ENCODE data around the gene KRTAP12-2.
"Not testable (repeated sequence)": the region's sequence is repeated elsewhere in the genome, so short reads cannot be mapped to it uniquely, and the experiment has no call there.

KRTAP12-2 gene

GRCh38 chr21:44701541-44701940 lies 34.8 kb upstream of the KRTAP12-2 start:
- H3K4me3 ChIP-seq (ENCODE audit: low read depth, low read length): no peak overlapping the region
- no peak for TF ChIP-seq CTCF (IDR thresholded peaks at IDR 0.05; ENCODE audit: insufficient read depth, low read depth, low read length, missing control alignments)
- DNase-seq (ENCODE audit: low read depth): no peak

DNA sequence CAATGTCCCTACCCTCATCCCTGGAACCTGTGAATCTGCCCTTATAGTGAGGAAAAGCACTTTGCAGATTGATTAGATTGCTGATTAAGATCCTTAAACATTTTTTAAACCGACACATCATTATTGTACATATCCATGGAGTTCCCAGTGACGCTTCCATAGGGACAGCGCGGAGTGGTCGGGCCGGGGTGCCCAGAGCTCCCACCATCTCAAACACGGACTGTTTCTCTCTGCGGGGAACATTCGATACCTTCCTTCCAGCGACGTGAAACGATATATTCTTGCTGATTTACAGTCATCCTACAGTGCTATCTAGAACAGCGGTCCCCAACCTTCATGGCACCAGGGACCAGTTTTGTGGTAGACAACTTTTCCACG lies 34.3 kb upstream of the KRTAP12-2 start:
- no peak for TF ChIP-seq CTCF (IDR thresholded peaks at IDR 0.05; ENCODE audit: insufficient read depth, low read depth, low read length, missing control alignments)
- no peak overlapping the region for H3K4me3 ChIP-seq (ENCODE audit: low read depth, low read length)
- no peak for DNase-seq (ENCODE audit: low read depth)

DNA sequence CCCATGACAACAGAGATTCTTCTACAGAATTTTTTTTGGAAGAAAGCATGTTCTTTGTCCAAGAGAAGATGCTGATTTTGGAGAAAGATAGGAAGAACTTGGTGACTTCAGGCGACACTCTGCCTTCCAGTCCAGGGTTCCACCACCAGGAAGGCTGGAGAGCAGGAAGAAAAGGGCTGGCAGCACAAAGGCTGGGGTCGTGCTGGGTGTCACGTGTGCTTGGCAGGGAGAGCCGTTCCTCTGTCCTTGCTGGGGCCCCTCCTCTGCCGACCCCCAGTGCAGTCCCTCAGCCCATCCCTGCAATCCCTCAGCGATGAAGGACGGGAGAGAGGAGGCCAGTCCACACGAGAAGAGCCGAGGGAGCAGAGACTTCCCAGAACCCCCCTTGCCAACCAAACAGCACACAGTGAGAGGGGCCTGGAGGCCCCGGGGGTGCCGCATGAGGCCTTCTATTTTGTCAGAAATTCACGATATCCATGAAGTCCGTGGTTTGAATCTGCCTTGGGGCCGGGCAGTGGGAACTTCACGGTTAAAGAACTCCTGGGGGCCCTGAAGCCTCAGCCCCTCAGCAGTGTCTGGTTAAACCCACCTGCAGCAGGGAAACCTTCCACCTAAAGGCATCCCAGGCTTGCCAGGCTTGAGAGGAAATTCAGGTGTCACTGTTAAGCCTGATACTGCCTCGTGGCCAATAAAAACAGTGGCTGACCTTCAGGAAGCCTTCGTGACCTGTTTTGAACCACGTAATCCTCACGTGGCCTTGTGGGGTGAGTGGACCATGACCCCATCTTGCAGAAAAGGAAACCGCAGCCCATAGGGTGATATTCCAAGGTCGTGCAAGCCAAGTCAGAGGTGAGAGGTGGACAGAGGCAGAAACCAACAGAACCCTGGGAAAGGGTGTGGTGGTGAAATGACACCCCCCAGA lies 33.6 kb upstream of the KRTAP12-2 start:
- no peak for TF ChIP-seq CTCF (IDR thresholded peaks at IDR 0.05; ENCODE audit: insufficient read depth, low read depth, low read length, missing control alignments)
- no peak for DNase-seq (ENCODE audit: low read depth)
- H3K4me3 ChIP-seq (ENCODE audit: low read depth, low read length): no peak overlapping the region

DNA sequence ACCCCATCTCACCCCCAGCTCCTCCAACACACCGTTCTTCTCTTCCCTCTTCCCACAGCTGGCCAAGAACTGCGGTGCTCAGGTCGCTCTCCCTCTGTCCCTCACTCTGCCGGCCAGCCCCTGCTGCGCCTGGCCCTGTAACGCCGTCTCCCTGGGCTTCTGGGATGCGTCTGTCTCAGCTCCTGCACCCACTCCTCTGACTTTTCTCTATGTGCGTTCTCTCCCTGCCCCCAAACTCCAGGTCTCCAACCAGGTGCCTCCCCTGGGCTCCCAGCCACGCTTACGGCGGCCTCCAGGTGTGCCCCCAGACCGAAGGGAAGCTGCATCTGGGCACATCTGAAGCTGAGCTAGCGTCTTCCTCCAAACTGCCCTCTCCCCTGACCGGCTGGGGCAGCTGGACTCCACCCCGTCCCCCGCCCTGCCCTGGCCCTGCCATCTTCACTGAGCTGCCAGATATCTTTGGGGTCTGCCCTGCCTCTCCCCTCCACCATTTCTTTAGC lies 32.8 kb upstream of the KRTAP12-2 start:
- no peak overlapping the region for H3K4me3 ChIP-seq (ENCODE audit: low read depth, low read length)
- DNase-seq (ENCODE audit: low read depth): no peak
- no peak for TF ChIP-seq CTCF (IDR thresholded peaks at IDR 0.05; ENCODE audit: insufficient read depth, low read depth, low read length, missing control alignments)

DNA sequence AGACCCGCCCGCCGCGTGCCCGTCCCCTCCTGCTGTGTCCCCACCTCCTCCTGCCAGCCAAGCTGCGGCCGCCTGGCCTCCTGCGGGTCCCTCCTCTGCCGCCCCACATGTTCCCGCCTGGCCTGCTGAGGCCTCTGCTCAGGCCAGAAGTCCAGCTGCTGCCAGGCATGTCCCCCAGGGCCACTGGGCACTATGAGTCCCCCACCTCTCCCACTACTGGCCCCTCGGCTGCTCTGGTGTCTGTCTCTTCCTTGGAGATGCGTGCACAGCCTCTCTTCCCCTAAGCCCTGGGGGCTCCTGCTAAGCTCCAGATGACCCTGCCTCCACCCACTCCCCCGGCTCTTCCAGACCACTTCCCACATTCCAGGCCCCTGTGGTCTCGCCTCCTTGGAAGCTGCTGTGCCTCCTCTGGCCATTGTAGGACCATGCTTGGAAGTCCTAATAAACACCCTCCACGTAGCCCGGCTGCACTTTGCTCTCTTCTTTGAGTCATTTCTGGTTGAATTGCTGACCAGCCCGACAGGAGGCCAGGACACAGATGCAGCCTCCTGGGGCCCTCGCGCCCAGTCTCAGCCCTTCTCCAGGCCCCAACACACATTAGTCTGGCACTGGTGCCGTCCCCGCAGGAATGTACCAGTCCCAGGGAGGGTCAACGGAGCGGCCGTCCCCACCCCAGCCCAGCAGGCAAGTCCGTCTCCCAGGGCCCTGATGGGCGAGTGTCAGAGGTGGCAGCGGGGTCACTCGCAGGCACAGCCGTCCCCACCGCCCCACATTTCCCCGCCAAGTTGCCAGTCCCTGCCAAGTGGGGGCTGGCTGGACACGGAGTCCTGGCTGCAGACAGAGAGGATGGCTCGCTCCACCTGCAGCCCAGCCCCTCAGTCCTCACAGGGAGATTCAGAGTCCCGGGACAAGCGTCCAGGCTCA lies 31.3 kb upstream of the KRTAP12-2 start:
- H3K4me3 ChIP-seq (ENCODE audit: low read depth, low read length): no peak overlapping the region
- no peak for DNase-seq (ENCODE audit: low read depth)
- no peak for TF ChIP-seq CTCF (IDR thresholded peaks at IDR 0.05; ENCODE audit: insufficient read depth, low read depth, low read length, missing control alignments)

GRCh38 chr21:44697172-44697810 lies 30.6 kb upstream of the KRTAP12-2 start, which contains the start of gene KRTAP10-12:
Gene KRTAP10-12, plus strand, starts transcription at chr21:44697172. Its CDS starts 30 bp downstream, at chr21:44697202.
- not testable (repeated sequence) for DNase-seq (ENCODE audit: low read depth); H3K4me3 ChIP-seq (ENCODE audit: low read depth, low read length)
